ENCODE results near the gene MEIS2.

The MEIS2 gene

DNA sequence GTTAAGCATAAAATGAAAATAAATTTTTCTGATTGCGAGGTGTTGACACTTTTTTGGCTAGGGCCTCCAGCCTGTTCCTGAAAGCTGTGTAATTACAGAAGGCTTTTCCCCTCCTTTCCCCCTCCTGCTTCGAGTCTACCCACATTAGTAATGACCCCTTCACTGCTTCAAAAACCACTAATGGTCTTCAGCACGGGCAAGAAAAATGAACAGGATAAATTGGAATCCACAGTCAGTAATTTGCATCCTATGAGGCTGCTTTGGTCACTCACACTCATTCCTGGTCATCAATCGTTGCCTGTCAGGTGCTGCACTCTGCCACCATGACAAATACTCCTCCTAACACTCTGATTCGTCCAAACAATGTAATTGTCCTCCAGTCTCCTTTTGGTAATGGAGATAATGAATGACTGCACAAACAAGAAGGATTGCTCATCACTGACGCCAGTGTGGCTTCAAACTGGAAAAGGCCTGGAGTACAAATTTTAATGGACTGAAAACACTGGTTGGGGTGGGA is 148.6 kb downstream of the MEIS2 start:
- no peak for DNase-seq

DNA sequence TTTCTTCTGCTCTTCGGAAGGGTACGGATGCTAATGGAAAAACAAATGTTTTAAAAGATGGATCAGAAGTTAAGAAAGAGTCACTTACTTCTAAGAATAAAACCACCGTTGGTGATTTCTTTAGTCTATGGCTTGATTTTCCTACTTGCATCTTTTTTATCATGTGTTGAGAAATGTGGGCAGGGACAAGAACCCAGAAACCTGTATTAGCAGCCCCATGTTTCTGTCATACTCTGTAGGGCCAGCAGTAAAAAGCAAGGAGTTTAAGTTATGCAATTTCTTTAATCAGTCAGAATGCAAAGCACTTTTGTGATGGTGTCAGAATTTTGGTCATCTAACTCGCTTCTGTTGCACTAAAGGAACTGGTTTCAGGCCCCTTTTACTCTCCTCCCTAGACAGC is 150.0 kb downstream of the MEIS2 start:
- DNase-seq = no peak

DNA sequence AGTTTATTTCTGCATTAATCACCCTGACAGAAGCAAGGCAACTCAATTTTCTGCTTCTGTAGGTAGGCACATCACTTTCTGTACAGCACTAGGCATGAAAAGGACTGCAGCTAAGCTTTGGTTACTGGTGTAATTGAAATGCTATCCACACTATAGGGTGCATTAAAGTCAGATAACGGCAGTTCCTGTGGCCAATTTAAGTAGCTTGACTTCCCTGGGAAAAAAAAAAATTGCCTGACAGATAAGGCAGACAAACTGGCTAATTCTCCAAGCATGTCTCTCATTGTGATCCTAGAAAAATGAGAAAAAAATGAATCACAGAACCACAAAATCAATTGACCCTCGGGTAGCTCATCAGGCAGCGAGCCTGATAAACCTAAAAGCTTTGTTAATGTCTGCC is 151.4 kb downstream of the MEIS2 start:
- DNase-seq = no peak

DNA sequence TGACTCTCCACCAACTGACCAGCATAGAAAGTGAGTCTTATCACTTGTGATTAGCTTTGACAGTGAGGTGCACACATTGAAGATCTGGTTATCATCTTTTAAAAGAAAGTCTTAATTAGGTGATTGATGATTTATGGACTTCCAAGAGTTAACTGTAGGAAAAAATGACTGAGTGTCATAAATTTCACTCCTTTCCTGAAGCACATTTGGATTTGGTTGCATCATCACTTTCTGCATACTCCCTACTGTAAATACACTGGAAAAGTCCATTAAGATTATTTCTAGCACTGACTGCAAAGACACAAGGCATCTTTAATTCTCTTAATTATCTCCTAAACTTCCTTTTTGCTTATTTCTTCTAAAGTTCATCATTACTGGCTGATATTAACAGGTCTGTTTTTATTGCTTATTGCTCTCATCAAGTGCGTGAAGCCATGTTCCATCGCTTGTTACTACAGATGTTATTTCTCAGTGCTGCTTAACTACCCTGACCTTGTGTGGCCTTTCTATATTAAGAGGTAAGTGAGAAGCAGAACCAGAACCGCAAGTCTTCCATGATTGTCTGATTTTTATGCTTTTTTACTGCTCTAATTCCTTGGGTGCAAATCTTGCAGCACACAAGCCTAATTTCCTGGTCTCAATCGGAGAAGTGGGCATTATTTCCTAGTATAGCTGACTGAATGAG is 153.2 kb downstream of the MEIS2 start:
- DNase-seq = no peak

DNA sequence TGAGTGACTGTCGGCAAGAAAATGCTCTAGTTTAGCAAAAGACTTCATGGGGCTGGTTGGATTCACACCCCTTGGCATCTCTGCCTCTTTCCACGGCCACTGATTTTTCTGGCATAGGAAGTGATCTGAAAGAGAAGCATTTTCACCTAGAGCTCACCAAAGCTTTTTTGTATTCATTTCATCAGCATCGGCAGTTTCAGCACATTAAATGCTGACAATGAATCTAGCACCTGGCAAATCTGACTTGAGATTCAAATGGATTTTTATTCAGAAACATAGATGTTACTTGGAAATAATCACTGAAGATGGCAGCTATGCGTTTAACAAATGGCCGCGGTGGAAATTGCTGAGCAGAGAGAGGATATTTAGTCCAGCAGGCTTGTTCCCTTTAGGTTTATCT is 155.9 kb downstream of the MEIS2 start:
- no peak for DNase-seq

DNA sequence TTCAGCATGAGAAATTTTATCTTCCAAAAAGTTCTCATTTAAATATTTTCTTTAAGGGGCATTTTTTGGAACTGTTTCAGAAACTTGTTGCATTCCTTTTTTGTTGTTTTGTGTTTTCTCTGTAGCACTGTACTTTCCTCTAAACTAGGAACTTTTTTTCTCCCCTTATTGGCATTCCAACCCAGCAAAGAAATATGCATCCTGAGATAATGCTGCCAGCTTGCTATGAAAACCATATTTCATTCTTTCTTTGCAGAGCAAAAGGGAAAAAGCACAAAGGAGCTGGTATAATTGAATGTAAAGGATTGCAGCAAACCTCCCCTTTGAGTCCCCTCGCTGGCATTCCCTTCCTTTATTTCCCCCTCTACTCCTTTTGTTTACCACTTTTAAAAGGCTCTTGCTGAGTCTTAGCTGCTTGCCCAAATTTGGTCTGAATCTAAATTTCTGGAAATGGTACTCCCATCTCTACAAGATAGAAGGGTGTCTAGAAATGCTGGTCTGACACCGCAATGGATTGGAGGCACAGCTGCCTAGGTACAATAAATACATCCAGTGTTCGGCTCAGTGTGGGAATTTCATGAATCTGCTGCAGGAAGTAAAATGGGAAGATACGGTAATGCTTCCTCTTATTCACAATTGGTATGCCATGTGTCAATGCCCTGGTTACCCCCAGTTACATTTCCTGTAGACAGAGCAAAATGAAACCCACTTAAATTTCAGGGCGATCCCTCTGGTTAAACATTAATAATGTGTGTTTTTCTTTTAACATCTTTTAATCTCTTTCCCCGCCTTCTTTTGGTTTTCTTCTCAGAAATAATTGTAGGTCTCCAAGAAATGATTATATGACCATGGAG is 156.6 kb downstream of the MEIS2 start:
- no peak for DNase-seq

DNA sequence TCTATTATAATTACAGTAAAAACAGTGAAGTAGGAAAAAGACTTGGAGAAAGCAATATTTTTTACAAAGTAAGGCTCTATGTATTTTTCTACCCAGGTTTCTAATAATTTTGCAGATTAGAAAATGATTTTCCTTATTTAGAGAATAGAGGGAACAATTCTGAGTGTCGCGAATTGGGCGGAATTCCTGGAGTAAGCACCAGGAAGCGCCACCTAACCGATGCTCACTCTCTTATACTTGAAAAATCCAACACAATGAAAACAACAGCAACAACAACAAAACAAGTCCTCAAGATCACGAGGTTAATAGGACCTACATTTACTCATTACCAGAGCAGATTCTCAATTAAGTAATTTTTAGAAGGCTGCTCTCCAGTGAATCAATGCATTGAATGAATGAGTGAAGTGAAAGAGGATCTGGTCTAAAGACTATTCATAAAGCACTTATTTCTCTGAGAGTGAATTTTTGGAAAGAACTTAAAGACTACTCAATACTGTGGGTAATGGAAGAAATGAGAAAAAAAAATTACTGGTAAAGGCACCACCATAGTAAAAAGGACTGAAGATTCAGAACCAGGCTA is 158.0 kb downstream of the MEIS2 start:
- no peak for DNase-seq

DNA sequence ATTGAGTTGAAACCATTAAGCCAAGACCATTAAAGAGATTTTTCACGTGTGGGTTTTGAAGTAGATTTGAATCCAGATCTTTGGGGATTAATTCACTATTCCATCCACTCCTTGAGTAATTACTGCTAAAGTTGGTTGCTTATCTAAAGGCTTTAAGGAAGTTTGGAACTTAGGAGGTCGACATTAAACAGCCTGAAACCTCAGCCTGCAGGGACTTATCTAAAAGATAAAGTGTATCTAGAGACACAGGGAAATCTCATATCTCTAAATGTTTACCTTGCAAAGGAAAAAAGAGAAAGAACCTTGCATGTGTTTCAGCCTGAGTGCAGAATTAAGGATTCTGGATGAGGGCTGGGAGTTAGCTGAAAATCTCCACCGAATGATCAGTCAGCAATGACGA is 158.6 kb downstream of the MEIS2 start:
- no peak for DNase-seq

DNA sequence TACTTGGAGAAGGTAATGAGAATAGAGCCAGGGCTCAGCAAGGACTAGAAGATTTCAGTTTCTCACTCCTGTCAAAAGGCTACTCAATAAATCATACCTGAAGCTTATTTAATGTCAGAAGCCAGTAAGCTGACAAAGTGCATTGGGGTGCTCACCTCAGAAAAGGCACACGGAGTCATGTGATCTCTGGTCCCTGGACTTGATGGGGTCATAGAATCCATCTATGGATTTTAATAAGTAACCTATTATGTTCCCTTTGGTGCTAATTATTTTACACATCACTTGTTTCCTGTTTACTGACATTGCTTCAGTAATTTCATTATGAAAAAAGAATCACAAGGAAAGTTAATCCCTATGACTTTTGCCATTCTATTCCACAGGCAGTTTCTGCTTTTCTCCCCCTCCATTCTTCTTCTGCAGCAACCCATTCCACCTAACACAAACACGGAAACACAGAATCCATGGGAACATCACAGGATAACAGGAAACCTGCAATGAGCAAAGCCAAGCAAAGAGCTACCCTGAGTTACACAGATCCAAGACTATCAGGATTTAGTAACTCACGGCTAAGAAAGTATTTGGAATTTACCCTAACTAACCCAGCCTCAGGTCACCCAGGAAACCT is 159.6 kb downstream of the MEIS2 start:
- no peak for DNase-seq

DNA sequence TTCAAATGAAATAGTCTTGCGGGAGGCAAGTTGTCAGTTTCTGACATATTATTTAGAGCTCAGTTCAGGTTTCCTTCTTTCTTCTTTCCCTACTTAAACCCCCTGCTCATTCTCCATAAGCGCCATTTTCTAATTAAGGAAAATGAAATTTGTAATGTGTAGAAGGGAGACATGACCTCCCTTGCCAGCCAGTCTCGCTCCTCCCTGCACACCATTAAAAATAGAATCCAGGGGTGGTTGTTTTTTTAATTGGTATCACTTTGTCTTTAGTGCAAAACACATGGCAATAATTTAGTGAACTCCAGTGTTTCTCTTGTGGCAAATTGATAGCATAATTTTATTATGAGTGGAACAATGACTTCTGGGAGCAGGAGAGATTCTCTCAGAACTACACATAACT is 160.1 kb downstream of the MEIS2 start:
- DNase-seq = no peak

DNA sequence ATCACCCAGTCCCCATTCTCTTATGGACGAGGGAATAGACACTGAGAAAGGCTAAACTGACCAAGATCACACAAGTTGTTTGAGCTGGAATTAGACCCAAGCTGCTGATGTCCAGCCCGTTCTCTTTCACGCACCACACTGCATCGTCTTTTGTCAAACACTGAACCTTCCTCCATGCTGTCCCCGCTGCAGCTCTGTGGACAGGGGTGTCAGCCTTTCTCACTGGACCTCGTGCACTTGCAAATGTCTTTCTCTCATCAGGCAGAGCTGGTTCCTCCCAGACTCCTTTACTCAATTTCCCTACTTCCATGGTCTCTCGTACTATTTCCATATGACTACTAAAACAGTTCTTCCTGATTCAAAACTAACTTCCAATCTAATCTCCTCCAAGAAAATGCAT is 161.6 kb downstream of the MEIS2 start:
- no peak for DNase-seq

DNA sequence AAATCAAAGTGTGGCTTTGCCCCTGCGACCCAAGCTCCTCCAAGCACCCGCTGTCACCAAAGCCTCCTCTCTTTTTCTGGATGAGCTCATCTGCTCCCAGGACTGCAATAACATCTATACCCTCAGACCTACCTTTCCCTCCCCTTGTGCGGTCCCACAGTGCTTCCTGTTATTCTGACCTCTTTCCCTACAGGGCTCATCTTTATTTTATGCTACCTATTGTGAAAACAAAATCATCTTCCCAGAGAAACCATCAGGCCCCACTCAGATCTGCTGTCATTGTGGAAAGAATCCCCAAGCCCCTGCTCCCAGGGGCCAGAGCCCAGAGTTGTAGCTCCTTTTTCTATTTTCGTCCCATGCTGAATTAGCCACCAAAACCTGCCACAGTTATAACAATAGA is 162.2 kb downstream of the MEIS2 start:
- no peak for DNase-seq

DNA sequence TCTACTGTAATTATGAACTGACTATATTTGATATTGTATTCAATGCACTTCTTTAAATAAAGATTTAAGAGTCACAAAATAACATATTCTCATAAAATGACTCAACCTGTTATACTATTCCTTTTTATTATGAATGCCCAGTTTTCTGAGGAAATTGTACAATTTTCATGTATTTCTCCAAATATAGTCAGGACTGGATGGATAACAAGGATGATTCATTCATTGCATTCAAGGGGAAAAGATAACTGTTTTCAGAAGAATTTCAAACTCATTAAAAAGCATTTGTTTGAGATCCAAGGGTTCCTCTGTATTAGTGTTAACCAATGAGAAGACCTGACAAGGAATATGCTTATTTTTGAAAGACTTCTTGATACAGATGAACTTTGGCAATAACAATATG is 163.7 kb downstream of the MEIS2 start:
- DNase-seq = no peak

DNA sequence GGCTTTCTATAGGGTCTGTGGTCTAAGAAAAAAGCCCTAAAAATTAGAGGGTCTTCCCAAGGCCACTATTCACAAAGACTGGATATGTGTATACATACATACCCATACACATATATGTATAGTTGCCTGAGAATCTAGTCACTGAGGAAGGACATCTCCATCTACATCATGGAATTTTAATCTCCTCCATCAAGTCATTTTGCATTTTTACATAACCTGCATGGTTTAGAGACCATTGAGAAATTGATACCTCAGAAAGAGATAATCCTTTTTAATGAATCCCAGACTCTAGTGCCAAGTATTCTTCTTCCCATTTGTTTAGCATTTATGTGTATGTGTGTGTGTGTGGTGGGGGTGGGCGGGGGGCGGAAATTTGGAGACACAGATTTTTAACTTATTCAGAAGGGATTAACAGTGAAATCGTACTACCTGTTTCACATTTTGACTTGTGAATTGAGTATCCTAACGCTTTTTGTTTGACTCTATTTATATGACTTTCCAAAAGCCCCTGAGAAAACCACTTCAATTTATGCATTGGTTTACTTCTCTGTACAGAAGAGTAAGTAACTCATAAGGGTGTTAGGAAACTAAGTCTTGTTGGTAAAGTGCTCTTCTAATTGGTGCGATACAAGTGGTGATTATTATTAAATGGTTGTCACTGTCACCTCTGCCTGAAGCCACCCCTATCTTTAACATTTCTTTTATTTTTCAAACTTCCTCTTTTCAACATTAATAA is 166.9 kb downstream of the MEIS2 start:
- no peak for DNase-seq

DNA sequence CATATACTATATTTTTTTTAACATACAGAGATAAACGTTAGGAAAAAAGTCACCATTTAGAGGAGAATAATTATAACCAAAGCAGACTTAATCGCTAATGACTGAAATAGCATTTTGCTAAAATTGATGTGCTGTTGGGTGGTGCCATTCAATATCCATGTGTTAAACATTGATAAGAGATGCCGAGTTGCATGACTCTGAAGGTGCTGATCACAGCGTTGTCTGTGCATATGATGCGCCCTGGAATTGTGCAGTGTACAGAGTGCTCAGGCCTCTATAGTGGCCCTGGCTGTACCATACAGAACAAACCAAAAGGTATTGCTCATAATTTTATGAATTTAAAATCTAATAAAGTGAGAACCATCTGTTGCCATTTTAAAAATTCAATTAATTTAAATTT is 168.3 kb downstream of the MEIS2 start:
- DNase-seq = no peak

DNA sequence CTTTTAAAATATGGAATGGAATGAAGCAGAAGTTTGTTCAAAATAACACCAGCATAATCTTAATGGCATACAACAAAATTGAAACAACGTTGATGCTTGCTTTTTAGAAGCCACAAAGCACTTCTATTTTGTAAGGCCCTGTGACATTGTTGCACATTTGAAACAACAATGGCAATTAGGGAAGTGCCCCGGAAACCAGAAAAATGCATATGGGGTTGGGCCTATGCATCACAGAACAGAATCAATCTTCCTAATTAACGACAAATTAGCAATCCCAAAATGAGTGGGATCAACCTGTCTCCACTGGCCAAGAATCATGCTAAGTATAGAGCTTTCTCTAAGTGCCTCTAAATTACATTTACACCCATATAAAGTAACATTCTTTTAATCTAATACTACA is 168.9 kb downstream of the MEIS2 start:
- no peak for DNase-seq

DNA sequence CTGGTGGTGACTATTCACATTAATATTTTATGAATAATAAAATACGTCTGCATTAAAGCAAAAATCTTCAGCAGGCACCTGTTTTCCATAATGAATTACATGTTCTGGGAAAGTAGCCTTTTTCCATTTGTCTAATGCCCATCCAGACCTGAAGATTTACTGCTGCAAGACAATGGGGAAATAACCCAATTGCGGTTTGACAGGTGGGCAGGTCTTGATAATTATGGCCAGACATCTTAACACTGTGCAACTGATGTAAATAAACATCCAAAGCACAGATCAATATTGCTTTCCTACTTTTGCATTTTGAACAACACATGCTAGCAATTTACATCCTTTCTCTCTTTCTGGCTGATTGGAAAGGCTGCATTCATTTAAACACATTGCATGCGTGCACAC is 173.9 kb downstream of the MEIS2 start:
- no peak for DNase-seq

DNA sequence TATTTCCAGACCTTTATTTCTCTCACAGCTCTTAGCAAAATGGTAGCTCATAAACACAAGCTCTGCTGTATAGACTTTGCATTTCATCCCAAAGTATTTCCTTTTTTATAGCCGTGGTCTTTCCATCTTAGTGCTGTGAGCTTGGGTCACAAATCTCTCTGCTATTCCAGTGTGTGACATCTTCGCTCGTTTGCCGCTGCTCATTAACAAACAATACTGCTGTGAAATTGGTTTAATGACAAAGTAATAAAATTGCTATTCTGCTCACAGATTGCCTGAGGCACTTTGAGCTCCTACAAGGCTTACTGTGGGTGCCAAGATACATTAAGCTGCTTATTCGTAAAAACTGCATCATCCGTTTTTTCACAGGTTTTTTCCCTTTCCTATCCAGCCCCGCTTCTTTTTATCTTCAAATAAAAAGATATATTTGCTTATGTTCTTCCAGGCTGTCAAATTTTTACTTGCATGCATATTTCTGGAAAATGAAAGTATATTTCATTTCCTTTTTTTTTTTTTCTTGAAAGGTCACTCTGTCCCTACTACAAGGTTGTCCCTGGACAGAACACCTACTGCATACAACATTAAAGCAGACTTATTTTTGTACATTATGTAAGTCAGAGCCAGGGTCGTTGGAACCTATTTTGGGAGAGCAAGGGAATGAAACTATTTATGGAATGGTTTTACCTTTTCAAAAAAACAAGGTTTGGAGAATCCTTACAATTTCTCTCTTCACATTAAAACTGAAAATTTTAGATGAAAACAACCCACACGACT is 174.5 kb downstream of the MEIS2 start:
- no peak for DNase-seq

DNA sequence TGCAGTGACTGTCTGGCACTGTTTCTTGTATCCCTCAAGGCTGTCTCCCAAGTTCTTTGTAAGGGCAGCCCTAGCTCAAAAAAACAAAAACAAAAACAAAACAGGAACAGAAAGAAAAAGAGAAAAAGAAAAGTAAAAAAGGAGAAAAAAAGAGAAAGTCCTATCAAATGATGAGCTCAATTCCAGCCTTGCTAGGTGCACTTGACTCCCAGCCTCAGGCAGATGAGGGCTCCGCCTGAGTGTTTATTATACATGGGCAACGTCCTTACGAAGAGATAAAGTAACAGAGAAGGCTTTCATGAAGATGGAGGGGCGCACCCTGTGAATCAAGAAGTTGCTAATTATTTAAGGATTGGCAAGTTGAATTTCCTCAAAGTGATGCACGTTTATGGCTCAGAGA is 175.3 kb downstream of the MEIS2 start:
- no peak for DNase-seq

DNA sequence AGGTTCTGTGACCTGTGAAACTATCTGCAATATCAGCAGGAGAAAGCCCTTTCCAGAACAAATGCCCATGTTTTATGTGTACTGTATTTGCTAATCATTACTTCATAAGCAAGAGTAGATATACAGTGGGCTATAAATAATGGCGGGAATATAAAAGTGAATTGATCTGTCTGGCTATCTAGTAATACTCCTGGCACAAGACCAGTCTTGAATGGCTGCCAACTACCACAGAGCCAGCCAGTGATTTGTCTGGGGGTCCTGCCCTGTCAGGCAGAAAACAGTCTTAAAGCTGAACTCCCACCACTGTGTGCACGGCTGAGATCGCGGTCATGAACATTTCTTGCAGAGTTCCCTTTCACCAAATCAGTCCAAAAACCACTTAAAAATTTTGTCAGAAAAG is 176.3 kb downstream of the MEIS2 start:
- no peak for DNase-seq

DNA sequence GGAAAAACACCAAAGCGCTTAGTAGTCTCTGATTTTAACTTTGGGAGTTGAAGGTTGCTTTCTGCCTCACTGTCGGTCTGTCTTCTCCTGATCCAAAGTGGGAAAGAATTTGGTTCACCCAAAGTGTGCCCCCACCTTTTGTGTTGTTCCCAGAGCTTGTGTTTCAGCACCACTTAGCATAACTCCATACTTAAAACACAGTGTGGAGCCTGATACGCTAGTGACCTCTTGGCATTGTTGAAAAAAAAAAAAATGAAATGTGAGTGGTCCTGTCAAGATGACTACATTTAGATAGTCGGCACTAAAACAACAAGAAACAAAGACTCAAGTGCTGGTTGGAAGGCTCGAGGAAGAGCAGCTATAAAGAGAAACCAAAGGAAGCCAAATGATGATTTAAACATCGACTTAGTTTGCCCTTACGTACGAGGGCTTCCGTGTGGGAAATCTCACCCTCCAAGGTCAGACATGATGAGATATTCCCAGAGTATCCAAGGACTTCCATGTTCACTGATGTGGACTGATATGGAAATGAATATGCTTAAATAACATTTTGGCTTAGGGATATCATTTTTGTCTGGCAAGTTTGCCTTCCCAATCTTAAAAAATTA is 178.8 kb downstream of the MEIS2 start:
- no peak for DNase-seq
